Panc1 (cell line): ENCODE measurements around the gene ASPHD1. TPM values are rescaled to one million over a fixed set of nuclear protein-coding genes. Genes with fewer than 3 reads are reported as not detected.

Experiments used
- ATAC-seq: fragments of 200-7000 bp; cut with Tn5 transposase; 2 replicates; pipeline ENCODE4 v1.9.1; 2020; ENCODE audit warnings: mild to moderate bottlenecking, moderate library complexity
- BruUV-seq: library from RNA; stranded (reverse); fragments of 400-500 nt; replicated peaks from 2 replicates; lab custom pipeline; 2021; lab: Mats Ljungman, UMichigan
- CTCF ChIA-PET: fragments of 300-600 bp; sonication (Branson Sonifier 250); formaldehyde crosslinking; loops from one replicate; lab custom pipeline; 2022; ENCODE audit warnings: antibody characterized with exemption; lab: Charles Lee
- POLR2A ChIA-PET: fragments of 300-600 bp; sonication (Branson Sonifier 250); formaldehyde crosslinking; loops from one replicate; lab custom pipeline; 2022; ENCODE audit warnings: antibody characterized with exemption; lab: Charles Lee
- DNase-seq: peaks from one replicate; pipeline ENCODE4 v3.0.0-alpha.2; 2010; ENCODE audit warnings: low read depth, low spot score
- H3K27ac ChIP-seq: 2 replicates; pipeline ENCODE4 v1.5.1; 2011; ENCODE audit warnings: mild to moderate bottlenecking, low read length, inconsistent platforms
- H3K27me3 ChIP-seq: fragments of 200-500 bp; sonication (Bioruptor generic); 2 replicates; pipeline ENCODE4 v1.6.0; 2014; ENCODE audit warnings: low read length, inconsistent platforms; ENCODE audit not compliant: control insufficient read depth, insufficient read depth
- H3K36me3 ChIP-seq: fragments of 200-500 bp; sonication (Bioruptor generic); 2 replicates; pipeline ENCODE4 v1.5.1; 2014; ENCODE audit warnings: inconsistent platforms, mild to moderate bottlenecking, low read length, moderate library complexity; ENCODE audit not compliant: control insufficient read depth, insufficient read depth
- H3K4me1 ChIP-seq: 2 replicates; pipeline ENCODE4 v1.5.1; 2011; ENCODE audit warnings: inconsistent platforms, mild to moderate bottlenecking, low read length, moderate library complexity; ENCODE audit not compliant: control insufficient read depth, insufficient read depth
- H3K4me3 ChIP-seq, 2 experiments: 2 replicates each; pipeline ENCODE4 v1.5.1; 2011 to 2012; ENCODE audit warnings: low read depth in 2 of 2, low read length in 2 of 2, mild to moderate bottlenecking in 2 of 2, inconsistent platforms in 1 of 2, moderate library complexity in 1 of 2
- H3K9me3 ChIP-seq: fragments of 200-500 bp; sonication (Bioruptor generic); 2 replicates; pipeline ENCODE4 v1.5.1; 2014; ENCODE audit warnings: low read depth, mild to moderate bottlenecking, inconsistent platforms, low read length, moderate library complexity; ENCODE audit not compliant: control insufficient read depth, insufficient read depth
- POLR2AphosphoS5 ChIP-seq: IDR thresholded peaks from 2 replicates; pipeline ENCODE4 v1.6.1; 2012; ENCODE audit warnings: mild to moderate bottlenecking, low read depth, low read length, moderate library complexity
- SIN3A ChIP-seq: IDR thresholded peaks from 2 replicates; pipeline ENCODE4 v1.6.1; 2012; ENCODE audit warnings: low read depth, mild to moderate bottlenecking, low read length, moderate library complexity, borderline replicate concordance; ENCODE audit not compliant: insufficient read depth
- TCF7L2 ChIP-seq: IDR thresholded peaks from 2 replicates; pipeline ENCODE4 v1.6.1; 2011; ENCODE audit warnings: mild to moderate bottlenecking, low read depth, low read length, inconsistent platforms
- in situ Hi-C: cut with HindIII; loops from 2 replicates; pipeline ENCODE4 v1.10.0; 2016; ENCODE audit warnings: low sequenced_read_pairs, low pct_unique_long_range_greater_than_20kb
- intact Hi-C: fragments of 100-400 bp; cut with micrococcal nuclease; formaldehyde crosslinking; loops from one replicate; pipeline ENCODE4 v1.10.0; 2022; ENCODE audit not compliant: unreplicated experiment
- total RNA-seq: library from RNA; stranded (reverse); gene quantifications from one replicate; pipeline ENCODE4 v1.2.1, GENCODE V29; 2021; ENCODE audit not compliant: unreplicated experiment
- TF ChIP-seq, protein P1 (sequence below), 2 experiments: IDR thresholded peaks; 2 replicates each; pipeline ENCODE4 v1.6.1; 2011 to 2012; ENCODE audit warnings: low read depth in 2 of 2, control low read depth in 1 of 2, low read length in 1 of 2, mild to moderate bottlenecking in 1 of 2, moderate library complexity in 1 of 2; ENCODE audit not compliant: insufficient read depth in 1 of 2
- TF ChIP-seq, protein P2 (sequence below): fragments of 450-650 bp; IDR thresholded peaks from 2 replicates; pipeline ENCODE4 v1.5.1; 2017; ENCODE audit warnings: mild to moderate bottlenecking

Gene ASPHD1
- total RNA-seq, 1 experiment from 2014 or later: 87.0 TPM

DNA sequence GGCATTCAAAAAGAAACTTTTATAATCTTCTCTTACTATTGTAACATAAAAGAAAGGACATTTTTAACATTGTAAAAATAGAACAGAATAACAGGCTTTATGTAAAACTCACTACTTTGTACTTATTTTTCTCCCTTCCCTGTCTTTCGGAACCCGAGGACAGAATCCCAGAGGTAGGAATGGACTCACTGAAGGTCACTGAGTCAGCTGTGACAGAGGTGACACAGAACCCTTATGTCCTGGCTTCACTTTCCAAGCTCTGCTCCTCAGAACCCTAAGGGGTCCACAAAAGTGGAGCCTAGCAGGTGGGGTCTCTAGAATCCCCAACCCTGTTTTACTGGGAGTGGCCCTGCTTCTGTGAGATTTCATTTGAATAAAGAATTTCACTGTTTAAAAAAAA is 22.0 kb downstream of the ASPHD1 start:
- ATAC-seq (no peak), DNase-seq (no peak)
- Histone ChIP-seq H3K36me3 (peaks cover 15% of the 10 kb centered on the region; the same call in 1 of the 2 replicates), H3K4me1 (peaks cover 13% of the 10 kb centered on the region), H3K4me3 (no peak overlapping the region), H3K27ac (no peak overlapping the region), H3K27me3 (no peaks in the 10 kb centered on the region), H3K9me3 (no peaks in the 10 kb centered on the region)
- ChIA-PET POLR2A (interaction anchor here (0.9 kb wide), 2 partner anchors 21 to 51 kb away, joined by 5 to 6 read pairs; partner anchors contain the start of gene TAOK2), CTCF (no interaction called here)
- intact Hi-C loops: no loop called here
- no peak for TF ChIP-seq POLR2AphosphoS5
- TF ChIP-seq, protein P1, sequence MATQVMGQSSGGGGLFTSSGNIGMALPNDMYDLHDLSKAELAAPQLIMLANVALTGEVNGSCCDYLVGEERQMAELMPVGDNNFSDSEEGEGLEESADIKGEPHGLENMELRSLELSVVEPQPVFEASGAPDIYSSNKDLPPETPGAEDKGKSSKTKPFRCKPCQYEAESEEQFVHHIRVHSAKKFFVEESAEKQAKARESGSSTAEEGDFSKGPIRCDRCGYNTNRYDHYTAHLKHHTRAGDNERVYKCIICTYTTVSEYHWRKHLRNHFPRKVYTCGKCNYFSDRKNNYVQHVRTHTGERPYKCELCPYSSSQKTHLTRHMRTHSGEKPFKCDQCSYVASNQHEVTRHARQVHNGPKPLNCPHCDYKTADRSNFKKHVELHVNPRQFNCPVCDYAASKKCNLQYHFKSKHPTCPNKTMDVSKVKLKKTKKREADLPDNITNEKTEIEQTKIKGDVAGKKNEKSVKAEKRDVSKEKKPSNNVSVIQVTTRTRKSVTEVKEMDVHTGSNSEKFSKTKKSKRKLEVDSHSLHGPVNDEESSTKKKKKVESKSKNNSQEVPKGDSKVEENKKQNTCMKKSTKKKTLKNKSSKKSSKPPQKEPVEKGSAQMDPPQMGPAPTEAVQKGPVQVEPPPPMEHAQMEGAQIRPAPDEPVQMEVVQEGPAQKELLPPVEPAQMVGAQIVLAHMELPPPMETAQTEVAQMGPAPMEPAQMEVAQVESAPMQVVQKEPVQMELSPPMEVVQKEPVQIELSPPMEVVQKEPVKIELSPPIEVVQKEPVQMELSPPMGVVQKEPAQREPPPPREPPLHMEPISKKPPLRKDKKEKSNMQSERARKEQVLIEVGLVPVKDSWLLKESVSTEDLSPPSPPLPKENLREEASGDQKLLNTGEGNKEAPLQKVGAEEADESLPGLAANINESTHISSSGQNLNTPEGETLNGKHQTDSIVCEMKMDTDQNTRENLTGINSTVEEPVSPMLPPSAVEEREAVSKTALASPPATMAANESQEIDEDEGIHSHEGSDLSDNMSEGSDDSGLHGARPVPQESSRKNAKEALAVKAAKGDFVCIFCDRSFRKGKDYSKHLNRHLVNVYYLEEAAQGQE (IDR thresholded peaks at IDR 0.05; ENCODE audit: insufficient read depth in 1 of 2, low read depth in 2 of 2, low read length in 1 of 2): no peak
- TF ChIP-seq TCF7L2: no peak
- TF ChIP-seq SIN3A: no peak
- TF ChIP-seq, protein P2, sequence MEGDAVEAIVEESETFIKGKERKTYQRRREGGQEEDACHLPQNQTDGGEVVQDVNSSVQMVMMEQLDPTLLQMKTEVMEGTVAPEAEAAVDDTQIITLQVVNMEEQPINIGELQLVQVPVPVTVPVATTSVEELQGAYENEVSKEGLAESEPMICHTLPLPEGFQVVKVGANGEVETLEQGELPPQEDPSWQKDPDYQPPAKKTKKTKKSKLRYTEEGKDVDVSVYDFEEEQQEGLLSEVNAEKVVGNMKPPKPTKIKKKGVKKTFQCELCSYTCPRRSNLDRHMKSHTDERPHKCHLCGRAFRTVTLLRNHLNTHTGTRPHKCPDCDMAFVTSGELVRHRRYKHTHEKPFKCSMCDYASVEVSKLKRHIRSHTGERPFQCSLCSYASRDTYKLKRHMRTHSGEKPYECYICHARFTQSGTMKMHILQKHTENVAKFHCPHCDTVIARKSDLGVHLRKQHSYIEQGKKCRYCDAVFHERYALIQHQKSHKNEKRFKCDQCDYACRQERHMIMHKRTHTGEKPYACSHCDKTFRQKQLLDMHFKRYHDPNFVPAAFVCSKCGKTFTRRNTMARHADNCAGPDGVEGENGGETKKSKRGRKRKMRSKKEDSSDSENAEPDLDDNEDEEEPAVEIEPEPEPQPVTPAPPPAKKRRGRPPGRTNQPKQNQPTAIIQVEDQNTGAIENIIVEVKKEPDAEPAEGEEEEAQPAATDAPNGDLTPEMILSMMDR: no peak
- BruUV-seq: no TSS peak
- in situ Hi-C loops: no loop called here

DNA sequence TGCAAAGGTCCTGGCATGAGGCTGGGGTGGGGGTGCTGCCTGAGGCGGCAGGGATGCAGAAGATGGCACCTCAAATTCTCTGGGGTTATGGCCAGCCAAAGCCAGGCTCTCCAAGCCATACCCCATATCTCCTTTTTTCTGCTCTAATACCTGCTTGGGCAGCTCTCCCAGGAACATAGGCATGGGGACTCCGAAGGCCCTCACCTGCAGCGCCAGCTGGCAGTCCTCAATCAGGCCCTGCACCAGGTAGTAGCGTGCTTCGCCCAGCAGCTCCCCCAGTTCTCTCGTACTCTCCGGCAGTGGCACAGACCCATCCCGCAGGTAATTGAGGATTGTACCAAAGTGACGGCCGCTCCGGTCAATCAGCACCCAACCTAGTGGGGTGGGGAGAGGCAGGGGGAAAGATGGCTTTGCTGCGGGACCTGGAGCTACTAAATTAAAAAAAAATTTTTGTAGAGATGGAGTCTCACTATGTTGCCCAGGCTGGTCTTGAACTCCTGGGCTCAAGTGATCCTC is 22.8 kb downstream of the ASPHD1 start:
- BruUV-seq: no TSS peak
- no peak for ATAC-seq
- ChIA-PET CTCF (no interaction called here), POLR2A (interaction anchor here (0.9 kb wide), 2 partner anchors 22 to 50 kb away, joined by 5 to 6 read pairs; partner anchors contain the start of gene TAOK2)
- intact Hi-C loops (no loop called here), in situ Hi-C loops (no loop called here)
- Histone ChIP-seq H3K27me3 (no peaks in the 10 kb centered on the region), H3K4me1 (peaks cover 14% of the 10 kb centered on the region), H3K36me3 (peaks cover 12% of the 10 kb centered on the region; the same call in 1 of the 2 replicates), H3K4me3 (no peak overlapping the region), H3K27ac (no peak overlapping the region), H3K9me3 (no peaks in the 10 kb centered on the region)
- no peak for DNase-seq
- TF ChIP-seq, protein P1 (IDR thresholded peaks at IDR 0.05; ENCODE audit: insufficient read depth in 1 of 2, low read depth in 2 of 2, low read length in 1 of 2): no peak
- no peak for TF ChIP-seq POLR2AphosphoS5
- TF ChIP-seq, protein P2: no peak
- TF ChIP-seq SIN3A: no peak
- no peak for TF ChIP-seq TCF7L2
